ENCODE data around the gene DHX16.

Gene DHX16

DNA sequence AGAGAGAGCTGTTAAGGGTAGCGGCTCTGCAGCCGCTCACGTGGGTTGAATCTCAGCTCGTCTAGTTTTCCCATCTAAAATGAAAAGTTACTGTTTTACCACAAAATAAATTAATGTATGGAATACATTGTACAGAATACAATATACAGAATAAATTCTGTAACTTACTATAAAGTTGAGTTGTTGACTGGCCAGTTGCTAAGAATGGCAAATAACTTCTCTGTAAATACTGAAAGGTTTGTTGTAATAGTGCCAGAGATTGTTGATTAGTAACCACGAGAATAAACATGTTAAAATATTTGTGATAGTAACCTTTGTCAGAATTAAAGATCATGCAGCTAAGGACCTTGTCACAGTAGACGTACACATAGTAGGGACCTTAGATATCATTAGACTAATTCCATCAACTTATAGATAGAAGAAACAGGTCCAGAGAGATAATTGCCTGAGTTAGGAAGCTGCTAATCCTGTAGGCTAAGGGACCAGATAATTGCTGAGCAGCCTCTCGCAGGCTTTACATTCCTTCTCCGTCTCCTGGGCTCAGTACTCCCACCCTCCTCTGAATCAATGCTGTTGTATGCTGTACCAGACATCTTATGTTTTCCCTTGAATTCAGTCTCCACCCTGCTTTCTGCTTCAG, 18.5 kb upstream of the DHX16 start:
- DNase-seq, result no peak

DNA sequence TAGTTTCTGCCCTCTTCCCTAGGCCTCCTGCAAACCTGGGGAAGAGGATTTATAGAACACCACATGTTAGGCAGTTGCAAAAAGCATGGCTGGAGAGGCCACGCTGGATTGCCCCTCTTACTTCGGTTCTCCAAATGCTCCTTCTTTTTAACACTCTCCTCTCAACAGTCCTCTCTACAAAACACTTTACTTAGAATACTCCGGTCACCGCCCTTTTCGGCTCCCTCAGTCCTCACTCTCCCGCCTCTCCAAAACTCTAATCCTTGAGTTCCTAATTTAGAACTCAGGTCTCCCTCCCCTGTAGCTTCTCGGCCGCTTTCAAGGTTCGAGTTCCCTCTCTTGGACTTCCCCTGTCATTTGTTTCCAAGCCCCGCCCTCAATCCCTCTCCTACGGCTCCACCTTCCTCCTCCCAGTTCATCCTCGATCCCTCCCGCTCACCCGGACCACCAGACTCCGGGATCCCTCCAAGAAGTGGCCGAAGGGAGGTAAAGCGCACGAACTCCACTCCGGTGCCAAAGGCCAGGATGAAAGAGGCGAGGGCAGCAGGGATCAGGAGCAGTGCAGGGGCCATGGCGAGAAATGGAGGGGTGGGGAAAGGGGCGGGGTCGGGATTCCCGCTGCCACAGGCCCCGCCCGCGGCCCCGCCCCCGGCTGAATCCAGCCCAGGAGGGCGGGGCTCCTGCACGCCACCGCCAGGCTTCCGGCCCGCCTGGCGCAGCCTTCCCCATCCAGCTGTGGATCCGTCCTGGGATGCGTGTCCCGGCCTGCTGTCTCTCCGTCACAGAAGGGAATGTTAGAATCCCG, 17.8 kb upstream of the DHX16 start, which contains the start of gene NRM:
Gene NRM (minus strand): TSS at position 582 of the 805 bp plus-strand sequence. CDS start 10 bp downstream, at position 572.
- peak; percentile 82 for DNase-seq

DNA sequence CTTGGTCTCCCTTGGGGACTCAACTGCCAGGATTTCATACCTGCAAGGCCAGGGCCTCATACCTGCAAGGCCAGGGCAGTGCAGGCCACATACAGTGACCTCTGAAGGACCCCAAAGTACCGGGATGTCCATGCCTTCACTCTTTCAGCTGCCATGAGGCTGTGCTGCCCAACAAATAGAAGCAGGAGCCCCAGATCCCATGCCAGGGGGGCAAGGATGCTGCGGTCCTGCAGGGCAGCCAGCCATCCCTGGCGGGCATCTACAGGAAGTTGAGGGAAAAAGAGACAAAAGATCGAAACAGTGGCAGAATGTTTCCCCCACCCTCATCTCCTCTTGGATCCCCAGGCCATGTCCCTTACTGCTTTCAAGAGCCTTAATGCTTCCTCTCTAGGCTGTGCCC, 17.2 kb upstream of the DHX16 start:
- DNase-seq, result no peak

DNA sequence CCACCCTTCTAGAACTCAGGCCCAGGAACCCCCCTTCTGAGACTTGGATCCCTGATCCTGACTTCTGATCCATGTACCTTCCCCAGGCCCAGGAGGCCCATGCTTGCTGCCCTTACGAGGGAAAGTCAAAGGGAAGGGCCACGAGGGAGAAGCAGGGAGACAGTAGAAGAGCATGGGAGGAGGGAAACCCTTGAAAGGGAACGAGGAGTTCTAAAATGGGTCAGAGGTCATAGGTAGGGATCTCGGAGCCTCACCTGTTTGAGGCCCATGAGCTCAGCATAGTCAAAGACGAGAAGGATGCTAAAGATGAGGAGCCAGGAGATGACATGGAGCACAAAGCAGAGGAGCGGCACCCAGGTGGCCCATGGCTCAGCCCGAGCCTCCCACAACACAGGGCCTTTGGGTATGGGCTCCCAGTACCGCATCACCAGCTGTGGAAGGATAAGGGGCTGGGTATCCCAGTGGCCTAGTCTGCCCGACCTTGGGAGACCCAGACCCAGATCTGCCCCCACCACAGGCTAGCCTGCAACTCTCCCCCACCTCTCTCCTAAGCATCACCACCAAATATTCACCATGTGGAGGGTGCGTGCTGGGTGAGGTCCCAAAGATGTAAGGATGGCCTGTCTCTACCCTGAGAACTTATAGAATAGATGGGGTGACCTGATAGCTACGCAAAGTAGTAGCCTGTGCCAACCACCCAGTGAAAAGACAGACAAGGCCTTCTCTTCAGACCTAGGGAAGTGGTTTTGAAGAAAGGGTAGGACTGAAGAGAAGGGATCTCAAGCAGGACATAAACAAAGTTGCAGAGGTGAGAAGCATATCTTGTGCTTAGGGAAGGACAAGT, 16.4 kb upstream of the DHX16 start:
- DNase-seq, result no peak

DNA sequence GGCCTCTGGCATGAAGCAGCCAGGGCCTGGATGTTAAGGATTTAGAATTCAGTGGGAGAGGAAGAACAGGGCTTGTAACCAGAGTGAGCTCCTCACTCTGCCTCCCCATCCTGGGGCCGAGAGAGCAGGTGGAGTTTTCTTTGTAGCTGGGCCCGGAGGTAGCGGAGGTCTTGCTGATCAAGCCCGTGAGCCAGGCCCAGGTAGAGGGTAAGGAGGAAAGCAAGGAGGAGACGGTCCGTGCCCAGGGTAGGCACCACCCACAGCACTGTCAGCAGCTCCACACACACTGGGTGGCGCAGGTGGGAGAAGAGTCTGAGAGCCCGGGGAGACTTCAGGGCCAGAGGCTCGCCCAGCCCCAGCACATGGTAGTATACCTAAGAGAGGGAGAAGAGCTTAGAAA, 15.8 kb upstream of the DHX16 start:
- no peak for DNase-seq

DNA sequence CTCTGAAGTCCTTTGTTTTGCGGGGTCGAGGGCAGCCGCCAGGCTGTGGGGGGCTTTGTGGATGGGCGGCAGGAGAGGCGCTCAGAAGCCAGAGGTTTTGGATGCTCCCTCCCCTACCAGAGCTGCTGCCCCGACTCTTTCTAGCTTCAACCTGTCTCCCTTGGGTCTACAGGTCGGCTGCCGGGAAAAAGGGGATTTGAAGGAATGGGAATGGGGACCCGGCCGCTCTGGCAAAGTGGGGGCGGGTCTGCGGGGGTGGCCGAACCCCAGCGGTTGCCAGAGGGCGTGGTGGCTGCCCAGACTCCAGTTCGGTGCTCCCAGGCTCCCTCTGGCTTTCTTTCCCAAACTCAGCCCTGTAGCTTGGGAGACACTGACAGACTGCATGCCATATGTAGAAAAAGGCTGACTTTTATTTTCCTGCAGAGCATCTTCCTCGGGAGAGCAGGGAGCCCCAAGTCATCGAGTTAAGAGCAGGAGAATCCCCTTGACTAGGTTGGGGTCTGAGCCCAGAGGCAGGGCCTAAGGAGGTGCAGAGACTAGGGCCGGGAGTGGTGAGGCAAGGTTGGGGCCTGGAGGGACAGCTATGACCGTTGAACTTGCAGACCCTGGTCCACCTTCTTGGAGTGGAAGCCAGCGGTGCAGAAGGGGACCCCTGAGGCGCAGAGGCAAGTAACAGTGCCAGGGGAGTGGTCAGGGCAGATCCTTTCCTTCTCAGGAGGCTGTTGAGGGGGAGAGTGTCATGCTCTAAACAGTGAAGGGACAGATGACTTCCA, 15.0 kb upstream of the DHX16 start:
- DNase-seq, result peak; percentile 37

DNA sequence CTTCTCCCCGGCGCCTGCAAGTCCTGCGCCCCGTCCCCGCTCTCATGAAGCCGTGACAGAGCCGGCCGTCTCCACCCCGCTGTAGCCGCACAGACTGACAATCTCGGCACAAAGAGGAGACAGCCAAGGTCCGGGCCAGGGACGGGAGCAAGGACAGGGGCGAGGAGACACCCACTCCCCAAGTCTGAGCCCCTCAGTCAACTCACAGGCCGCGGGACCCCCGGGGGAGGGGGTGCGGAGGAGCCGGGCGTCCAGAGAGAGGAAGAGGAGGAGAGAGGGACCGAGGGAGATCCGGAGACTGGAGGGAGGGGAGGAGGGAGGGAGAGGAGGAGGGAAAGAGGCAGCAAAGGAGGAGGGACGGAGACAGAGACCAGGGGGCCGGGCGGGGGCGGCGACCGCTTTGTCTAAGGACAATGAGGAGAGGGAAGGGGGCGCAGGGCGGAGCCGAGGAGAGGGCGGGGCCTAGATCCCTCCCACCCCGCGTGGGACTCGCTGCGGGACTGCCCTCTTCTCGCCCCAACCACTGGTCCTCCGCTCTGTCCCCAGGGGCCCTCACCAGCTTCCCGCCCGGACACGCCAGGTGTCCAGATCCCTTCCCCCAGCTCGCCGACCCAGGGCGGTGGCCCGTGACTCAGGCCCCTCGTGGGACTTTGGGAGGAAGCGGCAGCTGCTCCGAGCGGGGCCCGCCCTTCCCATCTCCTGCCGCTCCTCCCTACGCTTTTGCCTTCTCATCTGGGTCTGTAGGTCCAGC, 14.3 kb upstream of the DHX16 start:
- peak; percentile 84 for DNase-seq

DNA sequence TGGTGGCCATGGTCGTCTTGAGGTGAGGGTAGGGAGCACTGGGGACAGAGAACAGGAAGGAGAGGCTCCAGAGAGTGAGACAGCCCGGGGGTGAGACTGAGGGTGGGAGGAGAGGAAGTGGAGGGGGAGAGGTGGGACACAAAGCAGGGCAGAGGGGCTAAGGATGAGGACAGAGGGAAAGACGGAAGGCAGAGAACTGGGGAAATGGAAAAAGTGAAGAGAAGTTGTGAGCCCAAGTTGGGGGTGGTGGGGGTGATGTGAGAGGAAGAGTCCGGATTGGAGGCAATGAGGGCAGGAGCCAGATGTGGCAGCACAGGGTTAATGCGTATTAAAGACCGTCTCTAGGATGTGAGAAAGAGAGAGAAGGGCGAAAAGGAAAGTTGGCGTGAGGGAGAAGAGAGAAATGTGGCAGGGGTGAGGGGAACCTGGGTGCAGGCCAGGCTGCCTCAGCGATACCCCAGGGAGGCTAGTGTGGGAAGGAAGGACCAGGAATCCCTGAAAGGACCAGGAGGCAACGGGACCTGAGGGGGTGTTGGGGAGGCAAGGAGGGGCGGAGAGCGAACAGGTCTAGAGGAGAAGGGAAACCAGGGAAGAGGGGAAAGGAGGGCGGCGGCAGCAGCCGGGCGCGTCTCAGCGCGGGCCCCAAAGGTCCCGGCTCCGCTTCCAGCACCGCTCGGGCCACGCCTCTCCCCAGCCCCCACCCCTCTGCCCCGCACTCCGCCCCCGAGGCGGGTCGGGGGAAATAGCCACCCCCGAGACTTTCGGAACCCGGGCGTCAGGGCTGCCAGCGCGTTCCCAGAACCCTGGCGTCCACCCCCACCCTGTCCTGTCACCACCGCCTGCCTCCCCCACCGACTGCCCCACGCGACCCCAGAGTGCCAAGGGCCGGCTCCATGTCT, 13.5 kb upstream of the DHX16 start, which contains the start of gene PPP1R18:
Gene PPP1R18 (minus strand): TSS at position 637 of the 899 bp plus-strand sequence. CDS start 627 bp downstream, at position 10.
- peak; percentile 36 for DNase-seq

DNA sequence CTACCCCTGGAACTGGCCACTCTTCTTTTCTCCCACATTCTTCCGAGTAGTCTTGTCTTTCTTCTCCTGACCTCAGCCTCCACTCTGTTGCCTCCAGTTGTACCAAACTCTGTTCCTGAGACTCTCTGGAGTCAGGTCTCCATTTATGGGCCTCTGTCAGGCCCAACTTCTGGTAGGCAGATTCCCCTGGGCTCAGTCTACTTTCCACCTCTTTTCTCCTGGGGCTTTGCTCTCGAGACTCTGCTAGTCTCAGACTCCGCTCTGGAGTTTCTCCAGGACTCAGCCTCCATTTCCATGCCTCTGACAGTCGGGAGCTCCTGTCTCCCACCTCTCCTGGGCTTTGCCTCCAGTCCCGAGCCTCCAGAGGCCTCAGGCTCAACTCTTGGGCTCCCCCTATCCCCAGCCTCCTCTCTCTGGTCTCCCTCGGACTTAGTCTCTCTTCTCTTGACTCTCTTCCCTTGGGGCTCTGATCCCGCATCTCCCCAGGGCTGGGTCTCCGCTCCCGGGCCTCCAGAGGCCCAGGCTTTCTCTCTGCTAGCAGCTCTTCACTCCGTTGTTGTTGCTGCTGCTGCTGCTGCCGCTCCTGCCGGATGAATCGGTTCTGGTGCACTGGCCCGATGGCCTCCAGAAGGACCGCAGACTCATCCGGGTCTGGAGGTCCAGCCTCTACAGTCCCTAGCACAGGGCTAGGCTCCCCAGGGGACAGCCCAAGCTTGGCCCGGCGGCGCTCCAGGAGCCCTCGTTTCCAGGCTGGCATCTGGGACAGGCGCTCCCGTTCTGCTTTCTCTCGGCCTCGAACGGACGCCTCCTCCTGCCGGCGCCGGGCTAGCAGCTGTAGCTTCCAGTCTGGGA, 12.6 kb upstream of the DHX16 start:
- DNase-seq, result no peak

DNA sequence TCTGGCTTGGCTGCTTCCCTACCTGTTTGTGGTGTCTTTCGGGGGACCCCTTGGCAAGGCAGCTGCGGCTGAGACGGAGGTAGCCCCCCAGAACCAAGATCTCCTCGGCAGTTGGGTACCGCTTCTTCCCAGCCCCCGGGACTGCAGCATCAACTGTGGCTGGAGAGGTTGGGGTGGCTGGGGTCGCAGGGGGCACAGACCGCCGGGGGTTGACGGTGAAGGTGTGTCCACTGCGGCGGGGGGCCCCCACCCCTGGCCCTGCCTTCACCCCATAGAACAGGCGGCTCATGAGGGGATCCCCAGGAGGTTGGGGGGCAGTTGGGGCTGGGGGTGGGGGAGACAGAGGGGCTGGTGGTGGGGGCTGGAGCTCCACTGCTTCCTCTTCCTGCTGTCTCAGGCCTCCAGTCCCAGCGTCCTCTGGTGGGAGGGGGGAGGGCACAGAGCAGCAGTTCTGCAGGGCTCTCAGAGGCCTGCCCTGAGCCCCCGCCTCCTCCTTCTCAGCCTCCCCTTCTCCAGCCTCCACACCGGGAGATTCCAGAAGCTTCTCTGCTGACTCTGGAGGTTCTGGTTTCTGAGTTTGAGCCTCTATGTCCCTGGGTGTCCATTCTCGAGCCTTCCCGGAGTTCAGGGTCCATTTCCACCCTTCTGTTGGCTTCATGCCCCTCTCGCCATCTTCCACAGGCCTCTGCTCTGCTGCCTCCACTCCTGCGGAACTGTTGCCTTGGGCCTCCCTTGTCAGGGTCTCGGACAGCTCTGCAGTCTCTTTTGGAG, 11.8 kb upstream of the DHX16 start:
- DNase-seq, result no peak

DNA sequence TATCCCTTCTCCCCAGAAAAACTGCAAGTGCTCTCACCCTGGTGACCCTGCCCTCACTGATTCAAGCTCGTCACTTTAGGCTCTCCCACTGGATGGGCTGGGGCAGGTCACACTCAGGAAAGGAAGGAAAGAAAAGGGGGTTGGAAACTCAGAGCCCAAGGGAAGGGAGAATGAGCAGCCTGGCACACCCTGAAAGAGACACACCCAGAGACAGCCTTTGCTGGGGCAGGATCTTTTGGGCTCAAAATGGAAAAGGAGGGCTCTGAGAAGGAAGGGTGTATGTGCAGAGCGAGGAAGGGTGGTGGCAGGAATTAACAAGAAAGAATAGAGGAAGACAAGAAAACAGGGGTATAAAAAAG, 11.2 kb upstream of the DHX16 start:
- DNase-seq, result no peak

DNA sequence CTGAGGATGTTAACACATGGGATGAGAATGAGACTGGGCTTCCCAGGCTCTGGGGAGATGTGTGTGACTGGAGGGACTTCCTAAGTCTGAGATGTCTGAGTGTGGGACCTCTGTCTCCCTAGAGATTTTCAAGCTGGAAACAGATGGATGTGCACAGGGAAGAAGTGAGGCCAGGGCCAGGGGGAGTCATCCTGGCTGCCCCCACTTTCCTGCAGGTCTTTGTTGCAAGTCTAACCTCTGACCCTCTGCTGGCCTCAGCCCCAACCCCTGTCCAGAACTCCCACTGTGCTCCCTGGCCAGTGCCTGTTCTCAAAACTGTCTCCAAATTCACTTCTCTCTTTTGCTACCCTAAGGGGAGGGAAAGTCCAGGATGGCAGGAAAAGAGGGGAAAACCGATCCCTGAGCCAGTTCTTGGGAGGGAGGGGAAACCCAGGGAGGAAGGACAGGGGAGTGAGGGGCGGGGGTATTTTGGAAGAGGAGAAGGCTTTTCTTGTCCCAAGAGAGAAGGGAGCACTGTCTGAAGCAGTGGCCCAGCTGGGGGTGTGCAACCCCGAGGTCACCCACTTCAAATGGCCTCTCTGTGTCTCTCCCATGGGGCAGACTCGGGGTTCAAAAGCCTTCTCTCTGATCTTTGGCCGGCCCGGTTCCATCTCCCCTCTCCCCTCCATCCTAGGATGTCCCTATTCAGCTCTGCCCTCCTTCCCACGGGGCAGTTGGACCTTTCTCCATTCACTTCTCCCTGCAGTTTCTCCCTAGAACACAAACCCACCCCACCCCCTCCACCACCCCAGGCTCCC, 10.6 kb upstream of the DHX16 start:
- no peak for DNase-seq

DNA sequence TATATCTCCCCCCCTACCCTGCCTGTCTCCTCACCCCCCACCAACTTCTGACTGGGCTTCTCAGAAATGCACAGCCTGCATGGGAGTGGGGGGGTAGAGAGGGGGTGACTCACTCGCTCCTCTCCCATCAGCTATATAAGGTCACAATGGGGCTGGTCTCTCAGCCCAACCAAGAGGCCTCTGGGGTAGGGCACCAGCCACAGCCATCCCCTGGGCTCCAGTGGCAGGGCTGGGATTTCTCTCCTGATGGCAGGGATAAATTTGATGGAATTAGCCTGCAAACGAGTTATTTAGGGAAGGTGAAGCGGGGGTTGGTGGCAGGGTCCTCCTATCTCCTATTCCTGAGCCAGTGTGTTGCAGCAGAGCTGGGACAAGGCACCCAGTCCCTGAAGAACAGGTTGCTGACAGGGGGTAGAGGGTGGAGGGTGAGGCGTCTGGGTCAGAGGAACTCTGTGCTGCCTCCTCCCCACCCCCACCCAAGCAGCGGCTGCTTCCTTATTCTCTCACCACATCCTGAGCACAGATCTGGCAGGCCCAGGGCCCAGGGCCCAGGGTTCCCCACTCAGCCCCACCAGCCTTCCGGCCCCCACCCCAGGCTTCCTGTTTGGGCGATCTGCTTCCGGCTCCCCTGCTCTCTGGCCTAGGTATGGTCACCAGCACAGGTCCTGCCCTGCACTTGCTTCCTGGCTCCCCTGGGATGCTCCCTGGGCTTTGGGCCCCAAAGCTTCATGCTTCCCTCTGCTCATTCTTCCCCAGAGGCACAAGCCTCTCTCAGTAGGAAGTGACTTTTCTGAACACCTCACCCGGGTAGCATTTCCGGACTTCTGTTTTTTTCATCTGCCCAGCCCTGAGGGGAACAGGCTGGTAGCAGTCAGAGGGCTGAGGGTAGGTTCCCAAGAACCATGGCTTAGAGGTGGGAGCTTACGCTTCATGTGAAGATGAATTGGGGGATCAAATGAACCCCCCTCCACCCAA, 9.6 kb upstream of the DHX16 start:
- no peak for DNase-seq

DNA sequence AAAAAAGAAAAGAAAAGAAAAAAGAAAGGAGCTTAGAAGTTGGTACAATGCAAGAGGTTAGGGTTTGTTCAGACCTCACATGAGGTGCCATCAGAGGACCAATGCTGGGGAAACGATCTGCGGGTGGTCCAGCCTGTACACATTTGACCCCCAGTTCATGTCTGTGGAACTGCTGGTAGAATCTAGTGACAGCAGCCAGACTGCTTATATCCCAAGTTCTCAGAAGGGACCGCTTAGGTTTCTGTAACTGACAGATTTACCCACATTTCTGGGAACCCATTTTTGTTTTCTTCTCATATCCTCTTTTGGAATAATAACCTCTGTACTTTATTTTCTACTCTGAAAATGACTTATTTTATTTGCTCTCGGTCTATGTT, 8.9 kb upstream of the DHX16 start:
- DNase-seq, result no peak

DNA sequence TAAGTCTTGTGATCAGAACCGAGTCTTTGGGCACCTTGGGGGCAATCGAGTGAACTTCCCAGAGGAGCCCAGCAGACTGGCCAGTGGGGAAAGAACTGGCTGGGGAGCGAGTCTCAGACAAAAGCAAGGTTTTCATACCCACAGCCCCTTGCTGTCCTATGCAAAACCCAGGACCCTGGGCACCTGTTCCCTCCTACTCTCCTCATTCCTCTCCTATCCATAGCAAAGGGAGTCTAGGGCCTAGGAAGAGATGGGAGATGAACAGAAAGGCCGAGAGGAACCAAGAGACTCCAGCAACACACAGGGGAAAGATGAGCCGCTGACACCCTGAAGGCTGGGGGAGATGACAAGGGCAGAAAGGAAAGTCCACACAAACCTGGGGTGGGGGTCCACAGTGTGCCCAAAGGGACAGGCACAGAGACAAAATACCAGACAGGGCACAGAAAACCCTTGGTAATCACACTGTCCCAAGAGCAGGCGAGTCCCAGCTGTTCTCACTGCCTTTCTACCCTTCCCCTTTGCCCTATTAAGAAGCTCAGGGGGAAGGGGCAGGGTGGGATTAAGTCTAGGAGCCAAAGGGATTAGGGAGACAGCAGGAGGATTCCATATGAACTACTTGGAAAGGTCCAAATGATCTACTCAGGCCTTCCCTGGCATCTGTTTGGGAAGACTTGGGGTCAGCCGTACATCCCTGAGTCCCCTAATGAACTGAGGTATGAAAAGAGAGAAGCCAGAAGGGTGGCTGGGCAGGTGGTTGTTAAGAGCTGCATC, 7.1 kb upstream of the DHX16 start:
- no peak for DNase-seq
